Lower leg skin (tissue), 3 donors: ENCODE measurements around the gene DDX19B.

Experiments
- CTCF ChIP-seq, 3 donors: fragments of 450-650 bp; IDR thresholded peaks; one replicate each; pipeline ENCODE4 v1.5.1; 2016; ENCODE audit warnings: antibody characterized with exemption in 3 of 3, mild to moderate bottlenecking in 3 of 3, moderate library complexity in 2 of 3
- POLR2A ChIP-seq, 2 donors: fragments of 450-650 bp; IDR thresholded peaks; one replicate each; pipeline ENCODE4 v1.6.1; 2016 to 2017; ENCODE audit warnings: antibody characterized with exemption in 2 of 2, mild to moderate bottlenecking in 1 of 2, moderate library complexity in 1 of 2

GRCh38 chr16:70342016-70342415 lies 43.0 kb downstream of the DDX19B start:
- no peak for TF ChIP-seq POLR2A (IDR thresholded peaks at IDR 0.05)
- no peak for TF ChIP-seq CTCF (IDR thresholded peaks at IDR 0.05)
